Activated naive CD4-positive, alpha-beta T cell treated with anti-CD3 and anti-CD28 coated beads, Interleukin-2, amount 10 ng/mL, durations not matched to agents 5 hours and 36 hours (primary cell): ENCODE data around the gene ACOXL. TPM values are rescaled to one million over a fixed set of nuclear protein-coding genes. Genes with fewer than 3 reads are reported as not detected.

Source experiments
- total RNA-seq, 2 experiments: library from RNA; stranded (reverse); gene quantifications; one replicate each; pipeline ENCODE4 v1.2.3, GENCODE V29; 2021

ACOXL gene
- not detected for total RNA-seq

GRCh38 chr2:110732422-110733413 is at the start of gene ACOXL:
TSS of gene ACOXL (plus strand) at chr2:110732573. CDS start at chr2:110768390, 35,817 bp downstream.

GRCh38 chr2:111120253-111121027 is 388.1 kb downstream of the ACOXL start, which contains the start of gene BCL2L11:
TSS of gene BCL2L11 (plus strand) at chr2:111120914. CDS start at chr2:111123746, 2,832 bp downstream.

Other genes with a start within 250 kb of the ACOXL start
- 10 to 100 TPM in 1 of 2 experiments, 1 to 10 TPM in 1; 2.6 to 13.3 TPM for gene RGPD6, start 155.4 kb upstream of the ACOXL start, total RNA-seq
- 10 to 100 TPM; 82.2 to 85.8 TPM for gene BUB1, start 54.5 kb upstream of the ACOXL start, total RNA-seq